GM18502 (cell line): ENCODE measurements around the gene GALNT17.

Experiments used
- ATAC-seq: cut with Tn5 transposase; IDR thresholded peaks from one replicate; pipeline ENCODE4 v1.9.1; 2021; ENCODE audit warnings: mild to moderate bottlenecking; ENCODE audit not compliant: unreplicated experiment, poor library complexity

Gene GALNT17

GRCh38 chr7:71649812-71650211 lies 517.9 kb downstream of the GALNT17 start:
- ATAC-seq, result no peak

GRCh38 chr7:71650653-71651337 lies 518.9 kb downstream of the GALNT17 start:
- no peak for ATAC-seq

- no peak for ATAC-seq
Measured at GRCh38 chr7:71652510-71652909, 520.6 kb downstream of the GALNT17 start.

- no peak for ATAC-seq
Measured at GRCh38 chr7:71657386-71657785, 525.4 kb downstream of the GALNT17 start.

- no peak for ATAC-seq
Measured at GRCh38 chr7:71659622-71660021, 527.7 kb downstream of the GALNT17 start.

GRCh38 chr7:71661671-71662224 lies 529.8 kb downstream of the GALNT17 start:
- ATAC-seq, result no peak

GRCh38 chr7:71665716-71666115 lies 533.8 kb downstream of the GALNT17 start:
- ATAC-seq, result no peak

GRCh38 chr7:71668572-71668971 lies 536.6 kb downstream of the GALNT17 start:
- no peak for ATAC-seq

- no peak for ATAC-seq
Measured at GRCh38 chr7:71679480-71679879, 547.5 kb downstream of the GALNT17 start.

- ATAC-seq, result no peak
Measured at GRCh38 chr7:71682181-71682580, 550.2 kb downstream of the GALNT17 start.

GRCh38 chr7:71682841-71683781 lies 551.2 kb downstream of the GALNT17 start:
- ATAC-seq, result no peak

- ATAC-seq, result no peak
Measured at GRCh38 chr7:71687286-71687685, 555.3 kb downstream of the GALNT17 start.

- ATAC-seq, result no peak
Measured at GRCh38 chr7:71687831-71688599, 556.1 kb downstream of the GALNT17 start.

- ATAC-seq, result no peak
Measured at GRCh38 chr7:71691538-71691937, 559.6 kb downstream of the GALNT17 start.

GRCh38 chr7:71694665-71695064 lies 562.7 kb downstream of the GALNT17 start:
- ATAC-seq, result no peak

- ATAC-seq, result no peak
Measured at GRCh38 chr7:71695186-71695585, 563.2 kb downstream of the GALNT17 start.

GRCh38 chr7:71696511-71696910 lies 564.6 kb downstream of the GALNT17 start:
- no peak for ATAC-seq

GRCh38 chr7:71697400-71697799 lies 565.5 kb downstream of the GALNT17 start:
- no peak for ATAC-seq

- no peak for ATAC-seq
Measured at GRCh38 chr7:71705217-71705616, 573.3 kb downstream of the GALNT17 start.

- ATAC-seq, result no peak
Measured at GRCh38 chr7:71705901-71706596, 574.1 kb downstream of the GALNT17 start.
